Mesenteric fat pad (tissue), 1 donor: ENCODE results near the gene SMAD7. TPM values are rescaled to one million over a fixed set of nuclear protein-coding genes. Genes with fewer than 3 reads are reported as not detected.

Experiments used
- DNase-seq: peaks from one replicate; pipeline ENCODE4 v3.0.0-alpha.2; 2020; ENCODE audit warnings: low spot score
- total RNA-seq: library from RNA; stranded (reverse); fragmentation: NEBNext Ultra II Directional; extraction: Animal tissue kit (Norgen Biotek cat#: 25700); gene quantifications from one replicate; pipeline ENCODE4 v1.2.1, GENCODE V29; 2021
- donor health status: DM: yes; HTN: yes; CAD: no.

Gene SMAD7
- total RNA-seq, 1 donor from 2014 or later = 56.2 TPM

DNA sequence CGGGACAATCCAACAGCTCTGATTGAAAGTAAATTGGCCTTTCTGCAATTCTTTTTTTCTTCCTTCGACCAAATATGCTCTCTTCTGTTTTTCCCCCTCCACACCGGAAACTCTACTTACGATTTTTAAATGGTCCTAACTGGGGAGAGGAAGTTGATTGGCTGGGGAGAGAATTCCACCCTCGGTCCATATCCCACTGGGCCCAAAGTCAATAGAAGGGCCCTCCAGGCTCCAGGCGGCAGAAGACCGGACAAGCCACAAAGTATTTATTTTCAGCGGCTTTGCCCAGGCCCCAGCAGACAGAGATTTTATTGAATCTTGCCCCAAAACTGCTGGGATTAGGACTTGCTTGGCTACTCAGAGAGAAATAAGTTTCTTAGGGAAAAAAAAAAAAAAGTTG, 37.1 kb upstream of the SMAD7 start:
- DNase-seq = no peak

DNA sequence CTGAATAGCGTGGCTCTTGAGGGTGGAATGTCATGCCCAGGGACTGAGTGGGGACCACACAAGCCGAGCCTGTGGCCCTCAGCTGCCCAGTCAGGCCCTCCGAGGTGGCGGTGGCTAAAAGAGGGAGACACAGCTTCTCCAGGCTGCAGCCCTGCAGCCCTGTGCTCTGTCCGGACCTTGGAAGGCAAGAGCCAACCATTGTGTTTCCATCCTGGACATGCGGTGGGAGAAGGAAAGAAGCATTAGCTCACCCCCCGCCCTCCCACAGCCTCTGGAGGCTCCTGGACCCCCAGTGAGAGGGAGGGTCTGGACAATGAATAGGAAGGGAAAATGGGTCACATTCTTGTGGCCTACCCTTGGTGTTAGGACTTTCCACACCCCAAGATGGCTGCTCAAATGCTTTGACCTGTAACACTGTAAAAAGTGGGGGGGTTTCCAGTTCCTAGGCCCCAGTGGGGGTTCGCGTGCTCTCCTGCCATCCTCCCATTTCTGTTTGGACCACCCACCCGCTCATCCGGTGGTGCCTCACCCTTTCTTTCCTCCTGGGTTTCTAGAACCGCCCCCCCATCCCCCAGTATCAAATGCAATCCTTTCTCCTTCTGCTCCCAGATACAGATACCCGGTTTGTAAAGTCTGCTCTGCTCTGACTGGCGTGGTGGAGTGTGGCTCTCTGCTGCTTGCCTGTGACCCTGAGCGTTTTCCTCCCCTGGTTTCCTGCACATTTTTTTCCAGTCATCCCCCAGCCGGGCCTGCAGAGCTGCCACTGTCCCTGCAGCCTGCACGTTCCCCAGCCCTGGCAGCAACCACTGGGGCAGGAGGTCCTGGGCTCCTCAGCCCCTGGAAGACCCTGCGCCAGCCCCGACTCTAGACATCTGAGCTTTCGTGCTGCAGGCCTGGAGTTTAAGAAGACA, 36.3 kb upstream of the SMAD7 start:
- DNase-seq = no peak

DNA sequence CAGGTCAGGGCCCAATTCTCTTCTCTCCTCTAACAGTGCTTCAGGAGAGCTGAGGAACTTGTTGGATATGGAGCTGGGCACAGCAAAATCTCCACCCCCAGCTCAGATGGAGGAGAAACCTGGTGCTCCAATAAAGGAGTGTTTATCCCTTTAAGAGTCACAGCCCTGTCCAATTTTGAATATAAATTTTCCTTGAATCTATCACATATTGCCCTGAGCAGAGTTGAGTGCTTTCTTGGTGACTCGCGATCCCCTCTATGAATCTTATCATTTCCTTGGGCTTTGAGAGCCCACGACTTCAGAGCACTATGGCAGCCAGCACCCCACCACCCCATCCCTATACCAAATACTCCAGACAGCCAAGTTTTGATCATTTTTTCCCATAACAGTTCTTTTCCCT, 34.4 kb upstream of the SMAD7 start:
- DNase-seq = no peak

GRCh38 chr18:48983793-48984437, 33.1 kb upstream of the SMAD7 start:
- DNase-seq = no peak

- DNase-seq = no peak
Observed at GRCh38 chr18:48982266-48982665, 31.5 kb upstream of the SMAD7 start.

GRCh38 chr18:48979944-48980890, 29.5 kb upstream of the SMAD7 start:
- no peak for DNase-seq

- no peak for DNase-seq
Observed at GRCh38 chr18:48977914-48978313, 27.1 kb upstream of the SMAD7 start.

DNA sequence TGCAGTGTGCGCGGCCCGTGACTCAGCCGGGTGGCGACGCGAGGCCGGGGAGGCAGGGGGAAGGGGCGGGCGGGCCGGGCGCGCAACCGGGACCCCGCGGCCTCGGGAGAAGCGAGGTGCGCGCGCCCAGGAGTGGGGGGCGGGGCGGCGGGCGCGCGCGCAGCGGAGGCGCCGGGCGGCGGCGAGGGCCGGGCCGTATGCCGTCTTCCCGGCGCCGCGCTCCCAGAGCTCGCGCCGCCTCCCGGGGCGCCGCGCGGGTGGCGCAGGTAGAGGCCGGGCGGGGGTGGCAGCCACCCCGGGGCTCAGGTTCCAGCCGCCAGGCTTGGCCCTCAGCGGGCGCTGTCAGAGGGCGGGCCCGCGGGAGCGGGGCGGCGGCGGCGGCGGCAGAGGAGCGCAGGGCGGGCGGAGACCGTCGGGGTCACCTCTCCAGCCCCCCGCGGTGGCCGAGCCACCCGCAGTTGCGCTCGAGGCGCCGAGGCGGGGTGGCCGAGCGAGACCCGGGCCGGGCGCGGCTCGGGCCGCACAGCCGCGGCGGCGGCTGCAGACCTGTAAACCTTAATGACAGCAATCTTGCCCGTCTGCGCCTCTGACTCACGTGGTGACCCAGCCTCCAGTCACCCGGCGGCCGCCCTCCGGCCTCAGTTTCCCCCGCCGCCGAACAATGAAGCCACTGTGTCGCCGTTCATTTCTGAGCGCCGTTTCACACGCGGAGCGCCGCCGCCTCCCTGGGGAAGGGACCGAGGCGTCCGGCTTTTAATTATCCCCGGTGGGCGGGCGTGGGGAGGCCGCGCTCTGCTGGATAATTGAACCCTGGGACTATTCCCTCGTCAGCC, 25.3 kb upstream of the SMAD7 start:
- no peak for DNase-seq

DNA sequence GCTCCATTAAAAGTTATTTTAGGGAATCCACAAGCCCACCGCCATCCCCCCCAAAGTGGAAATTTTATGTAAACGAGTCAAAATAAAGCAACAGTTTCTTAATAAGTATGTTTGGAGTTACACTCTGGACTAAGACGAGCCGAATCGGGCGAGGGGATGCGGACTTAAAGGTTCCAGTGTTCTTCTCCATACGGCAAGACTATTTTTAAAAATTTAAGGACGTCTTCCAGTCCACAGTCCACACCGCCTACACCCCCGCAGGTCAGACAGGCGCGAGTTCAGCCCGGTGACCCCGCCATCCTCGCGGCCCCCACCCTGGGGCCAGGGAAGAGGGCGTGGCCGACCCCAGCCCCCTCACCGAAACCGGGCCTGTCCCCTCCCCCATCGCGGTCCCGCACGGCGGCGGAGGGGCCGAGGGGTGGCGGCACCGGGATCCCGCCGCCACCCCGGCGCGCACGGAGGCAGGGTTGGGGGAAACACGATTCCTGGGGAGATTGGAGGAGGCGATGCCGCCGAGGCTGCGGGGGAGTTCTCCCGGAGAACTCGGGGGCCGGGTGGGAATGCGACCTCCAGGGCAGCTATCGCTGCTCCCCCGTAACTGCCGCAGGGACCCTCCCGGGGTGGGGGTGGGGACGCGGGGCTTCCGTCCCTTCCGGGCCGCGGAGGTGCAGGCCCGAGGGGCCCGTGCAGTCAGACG, 24.5 kb upstream of the SMAD7 start:
- no peak for DNase-seq

DNA sequence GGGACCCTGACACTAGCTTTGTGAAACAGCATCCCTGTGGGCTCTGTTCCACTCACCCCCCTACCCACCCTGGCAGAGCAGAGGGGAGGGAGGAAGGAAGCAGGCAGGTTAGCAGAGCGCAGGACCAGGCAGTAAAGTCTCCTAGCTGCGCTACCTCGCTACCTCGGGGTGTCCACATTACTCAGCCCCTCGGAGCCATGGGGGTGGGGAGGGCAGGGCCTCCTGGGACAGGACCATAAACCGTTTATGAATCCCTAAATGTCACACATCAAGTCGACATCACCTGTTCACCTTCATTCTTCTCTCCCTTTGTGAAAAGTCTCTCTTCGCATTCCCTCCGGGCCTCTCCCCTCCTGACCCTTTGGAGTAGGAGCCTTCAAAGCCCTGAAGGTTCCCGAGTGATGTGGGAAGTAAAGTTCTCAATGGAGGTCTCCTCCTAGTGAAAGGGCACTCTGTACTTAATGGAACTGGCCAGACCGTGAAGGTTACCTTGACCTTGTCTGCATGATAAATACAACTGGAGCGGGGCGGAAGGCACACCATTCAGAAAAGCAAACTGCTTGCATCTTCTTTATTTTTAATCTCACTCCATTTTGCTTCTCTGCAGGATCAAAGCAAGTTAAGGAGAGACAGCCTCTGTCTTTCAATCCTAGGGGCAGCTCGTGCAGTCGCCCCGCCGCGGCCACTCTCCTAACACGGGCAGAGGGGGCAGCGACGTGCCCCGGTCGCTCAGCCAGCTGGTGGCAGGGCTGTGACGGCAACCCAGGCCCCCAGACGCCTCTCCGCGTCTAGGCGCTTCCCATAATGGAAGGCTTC, 23.7 kb upstream of the SMAD7 start:
- no peak for DNase-seq

- no peak for DNase-seq
Observed at GRCh38 chr18:48973731-48974130, 23.0 kb upstream of the SMAD7 start.

DNA sequence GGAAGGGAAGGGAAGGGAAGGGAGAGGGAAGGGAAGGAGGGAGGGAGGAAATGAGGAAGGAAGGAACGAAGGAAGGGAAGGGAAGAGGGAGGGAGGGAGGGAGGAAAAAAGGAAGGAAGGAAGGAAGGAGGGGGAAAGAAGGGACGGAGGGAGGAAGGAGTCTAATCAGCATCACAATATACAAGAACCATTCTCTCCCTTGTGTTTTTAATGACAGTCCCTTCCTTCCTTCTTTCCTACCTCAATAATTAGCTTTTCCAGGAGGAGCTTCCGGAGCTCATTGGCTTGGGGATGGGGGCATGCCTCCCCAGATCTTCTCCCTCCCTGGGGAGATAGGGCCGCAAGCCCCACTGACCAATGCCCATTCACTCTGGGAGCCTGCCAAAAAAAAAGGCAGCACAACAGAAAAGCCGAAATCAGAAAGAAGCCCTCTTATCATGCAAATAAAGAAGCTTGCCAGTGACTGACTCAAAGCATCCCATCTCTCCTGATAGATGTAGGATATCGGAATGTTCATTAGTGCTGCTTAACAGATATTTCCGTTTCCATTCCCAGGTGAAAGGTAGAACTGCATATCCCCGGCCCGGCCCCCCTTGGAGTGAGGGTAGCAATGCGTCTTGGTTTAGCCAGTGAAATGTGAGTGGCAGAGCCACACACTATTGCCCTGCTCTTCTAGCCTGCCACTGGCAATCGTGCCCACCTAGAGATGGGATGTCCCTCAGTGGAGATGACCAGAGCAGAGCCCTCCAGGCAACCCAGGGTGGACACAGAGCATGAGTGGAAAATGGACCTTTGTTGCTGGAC, 17.8 kb upstream of the SMAD7 start:
- DNase-seq = no peak

DNA sequence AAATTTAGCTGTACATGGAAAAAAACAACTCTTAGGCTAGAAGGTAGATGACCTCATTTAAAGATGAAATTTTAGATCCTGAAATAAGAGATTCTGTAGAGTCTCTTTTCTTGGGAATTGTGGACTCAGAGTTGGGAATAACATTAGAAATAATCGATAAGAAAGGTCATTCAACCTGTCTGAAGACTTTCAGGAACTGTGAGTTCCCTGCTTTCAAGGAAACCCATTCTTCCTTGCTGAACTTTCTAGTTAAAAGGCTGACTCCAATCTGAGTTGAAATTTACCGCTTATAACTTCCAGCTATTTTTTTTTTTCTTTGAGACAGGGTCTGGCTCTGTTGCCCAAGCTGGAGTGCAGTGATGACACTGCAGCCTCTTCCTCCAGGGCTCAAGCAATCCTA, 16.8 kb upstream of the SMAD7 start:
- no peak for DNase-seq

GRCh38 chr18:48966523-48966922, 15.8 kb upstream of the SMAD7 start:
- no peak for DNase-seq

DNA sequence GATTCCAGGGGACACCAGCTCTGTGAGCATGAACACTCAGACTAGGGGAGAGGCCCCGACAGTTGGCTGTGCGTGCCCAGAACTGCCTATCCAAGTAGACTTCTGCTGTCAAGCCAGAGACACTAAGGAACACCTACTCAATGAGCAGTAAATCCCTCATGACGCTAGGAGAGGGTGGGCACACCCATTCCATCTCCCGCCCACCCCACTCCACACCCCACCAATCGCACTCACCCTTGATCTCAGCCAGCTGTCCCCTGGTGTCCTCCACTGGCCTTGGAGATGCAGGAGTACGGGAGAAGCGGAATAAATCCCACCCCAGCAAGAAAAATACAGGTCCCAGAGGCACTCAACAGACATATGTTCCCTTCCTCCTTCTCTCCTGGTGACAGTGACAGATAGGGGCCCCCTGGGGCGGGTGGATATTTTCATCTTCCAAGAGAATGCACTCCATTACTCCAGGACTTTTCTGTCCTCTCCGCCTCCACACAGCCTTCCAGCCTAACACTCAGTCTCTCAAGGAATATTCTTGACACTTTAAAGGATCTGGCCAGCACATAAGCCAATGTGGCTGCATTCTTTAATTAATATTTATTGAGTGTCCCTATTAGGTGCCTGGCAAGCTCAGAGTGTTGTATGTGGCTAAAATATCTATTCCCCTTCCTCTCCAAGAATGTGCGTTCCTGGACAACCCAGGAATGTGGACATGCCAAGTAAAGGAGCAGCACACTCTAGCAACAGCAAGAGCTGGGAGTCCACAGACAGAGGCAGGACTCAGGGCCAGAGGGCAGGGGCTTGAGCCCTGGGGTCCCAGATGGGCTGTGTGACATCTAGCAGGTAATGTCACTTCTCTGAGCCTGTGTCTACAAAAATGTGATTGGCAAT, 13.1 kb upstream of the SMAD7 start:
- no peak for DNase-seq

GRCh38 chr18:48962994-48963561, 12.3 kb upstream of the SMAD7 start:
- no peak for DNase-seq
